ENCODE measurements around the gene COLGALT1.

DNA sequence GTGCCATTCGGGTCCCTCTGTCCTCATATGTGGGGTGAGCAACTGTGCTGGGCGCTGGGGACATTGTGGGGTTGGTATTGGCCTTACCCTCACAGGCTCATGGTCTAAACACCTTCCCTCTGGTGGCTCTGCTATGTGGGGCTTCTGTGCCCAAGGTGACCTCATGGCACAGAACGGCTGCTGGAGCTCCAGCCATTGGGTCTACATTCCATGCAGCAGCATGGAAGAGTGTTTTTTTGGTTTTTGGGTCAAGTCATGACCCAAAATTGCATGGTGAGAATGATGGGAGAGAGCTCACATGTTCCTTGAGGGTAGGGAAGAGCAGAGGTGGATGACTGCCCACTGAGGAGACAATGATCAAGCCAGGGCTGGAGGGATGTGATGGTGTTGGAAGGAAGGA is 26.8 kb upstream of the COLGALT1 start:
- TF ChIP-seq CTCF (IDR thresholded peaks at IDR 0.05; ENCODE audit: insufficient read depth, low read length, poor library complexity, severe bottlenecking) (no peak), EZH2phosphoT487 (conservative IDR thresholded peaks at IDR 0.05; ENCODE audit: low read length) (no peak)

Measured in SU-DHL-6 (cell line).